Liver (tissue), 9 donors: ENCODE results near the gene LOXHD1. TPM values are rescaled to one million over a fixed set of nuclear protein-coding genes. Genes with fewer than 3 reads are reported as not detected.

ENCODE experiments used
- DNase-seq: peaks from one replicate; pipeline ENCODE4 v3.0.0-alpha.2; 2017; ENCODE audit warnings: low spot score
- H3K27ac ChIP-seq, 2 donors: one replicate each; pipeline ENCODE4 v1.7.0; 2013; ENCODE audit warnings: inconsistent platforms in 2 of 2, low read length in 2 of 2, control low read depth in 1 of 2, low read depth in 1 of 2, mild to moderate bottlenecking in 1 of 2
- H3K27me3 ChIP-seq, 4 donors: one replicate each; pipeline versions ENCODE4 v1.6.1 to v1.7.0; 2013; ENCODE audit warnings: low read length in 3 of 4, inconsistent platforms in 1 of 4, mild to moderate bottlenecking in 1 of 4, moderate library complexity in 1 of 4; ENCODE audit not compliant: control insufficient read depth in 4 of 4, insufficient read depth in 4 of 4
- H3K36me3 ChIP-seq, 4 donors: one replicate each; pipeline versions ENCODE4 v1.6.1 to v1.7.0; 2013; ENCODE audit warnings: low read length in 3 of 4, mild to moderate bottlenecking in 3 of 4, low read depth in 1 of 4, moderate library complexity in 1 of 4; ENCODE audit not compliant: control insufficient read depth in 4 of 4, insufficient read depth in 3 of 4
- H3K4me1 ChIP-seq, 4 donors: one replicate each; pipeline versions ENCODE4 v1.6.1 to v1.7.0; 2013; ENCODE audit warnings: low read length in 3 of 4, mild to moderate bottlenecking in 3 of 4, moderate library complexity in 1 of 4; ENCODE audit not compliant: control insufficient read depth in 4 of 4, insufficient read depth in 4 of 4
- H3K4me3 ChIP-seq, 3 donors: one replicate each; pipeline versions ENCODE4 v1.6.1 to v1.7.0; 2013; ENCODE audit warnings: low read length in 3 of 3, control low read depth in 1 of 3, low read depth in 1 of 3, mild to moderate bottlenecking in 1 of 3
- H3K9ac ChIP-seq, 2 donors: one replicate each; pipeline ENCODE4 v1.7.0; 2013; ENCODE audit warnings: low read length in 2 of 2, mild to moderate bottlenecking in 2 of 2, moderate library complexity in 2 of 2, control low read depth in 1 of 2, low read depth in 1 of 2
- H3K9me3 ChIP-seq, 4 donors: one replicate each; pipeline versions ENCODE4 v1.6.1 to v1.7.0; 2013; ENCODE audit warnings: low read length in 3 of 4; ENCODE audit not compliant: control insufficient read depth in 4 of 4
- CTCF ChIP-seq: fragments of 150-350 bp; IDR thresholded peaks from 2 replicates; pipeline ENCODE4 v1.5.1; 2017; ENCODE audit warnings: improper control_type of control experiment, low read depth, low read length; ENCODE audit not compliant: missing input control
- FOXA2 ChIP-seq: IDR thresholded peaks from 2 replicates; pipeline ENCODE4 v1.6.1; 2016; ENCODE audit warnings: antibody characterized with exemption
- HNF4A ChIP-seq, 2 donors: conservative IDR thresholded peaks; 2 replicates each; pipeline ENCODE4 v1.6.1; 2016; ENCODE audit warnings: antibody characterized with exemption in 2 of 2, mild to moderate bottlenecking in 2 of 2
- HNF4G ChIP-seq: IDR thresholded peaks from 2 replicates; pipeline ENCODE4 v1.6.1; 2016; ENCODE audit warnings: antibody characterized with exemption
- JUND ChIP-seq, 2 donors: IDR thresholded peaks; 2 replicates each; pipeline ENCODE4 v1.6.1; 2016; ENCODE audit warnings: antibody characterized with exemption in 2 of 2
- MAX ChIP-seq: IDR thresholded peaks from 2 replicates; pipeline ENCODE4 v1.6.1; 2016; ENCODE audit warnings: antibody characterized with exemption
- NR2F2 ChIP-seq: IDR thresholded peaks from 2 replicates; pipeline ENCODE4 v1.6.1; 2016; ENCODE audit warnings: antibody characterized with exemption
- REST ChIP-seq: IDR thresholded peaks from 2 replicates; pipeline ENCODE4 v1.6.1; 2016; ENCODE audit warnings: antibody characterized with exemption, mild to moderate bottlenecking
- RXRA ChIP-seq, 2 donors: IDR thresholded peaks; 2 replicates each; pipeline ENCODE4 v1.6.1; 2017 to 2018; ENCODE audit warnings: antibody characterized with exemption in 2 of 2, mild to moderate bottlenecking in 1 of 2
- TAF1 ChIP-seq: conservative IDR thresholded peaks from 2 replicates; pipeline ENCODE4 v1.6.1; 2016; ENCODE audit warnings: antibody characterized with exemption, mild to moderate bottlenecking
- YY1 ChIP-seq: IDR thresholded peaks from 2 replicates; pipeline ENCODE4 v1.6.1; 2016; ENCODE audit warnings: antibody characterized with exemption, mild to moderate bottlenecking
- ZBTB33 ChIP-seq: IDR thresholded peaks from 2 replicates; pipeline ENCODE4 v1.6.1; 2016; ENCODE audit warnings: antibody characterized with exemption
- WGBS: extraction: QIAGEN DNeasy Blood & Tissue Kit; methylation state at CpG from one replicate; pipeline ENCODE4 v1.1.7; 2013; 5-methylcytosine and 5-hydroxymethylcytosine counted together
- polyA plus RNA-seq, 2 donors: library from polyadenylated mRNA; stranded (reverse) in 1 of 2; unstranded in 1 of 2; fragments of 200-250 nt in 1 of 2; fragments of >200 nt in 1 of 2; fragmentation: Nextera tagmentation in 1 of 2; extraction: Ambion mirVana in 1 of 2; gene quantifications; one replicate each; pipeline versions ENCODE4 v1.2.1 to v1.2.3, GENCODE V29; 2013 to 2015
- total RNA-seq, 2 donors: library from RNA; depleted of rRNA; stranded (reverse); fragments of >200 nt; gene quantifications; one replicate each; pipeline ENCODE4 v1.2.3, GENCODE V29; 2014
- TF ChIP-seq, protein P1 (sequence below): IDR thresholded peaks from 2 replicates; pipeline ENCODE4 v1.6.1; 2016; ENCODE audit warnings: antibody characterized with exemption
- donor health status: healthy.
- donor health status: healthy.
- donor health status: healthy.
- donor health status: healthy.
- donor health status: healthy.

LOXHD1 gene
- total and polyA plus RNA-seq, 4 donors, result 0.09 to 0.25 TPM; not detected in 2

DNA sequence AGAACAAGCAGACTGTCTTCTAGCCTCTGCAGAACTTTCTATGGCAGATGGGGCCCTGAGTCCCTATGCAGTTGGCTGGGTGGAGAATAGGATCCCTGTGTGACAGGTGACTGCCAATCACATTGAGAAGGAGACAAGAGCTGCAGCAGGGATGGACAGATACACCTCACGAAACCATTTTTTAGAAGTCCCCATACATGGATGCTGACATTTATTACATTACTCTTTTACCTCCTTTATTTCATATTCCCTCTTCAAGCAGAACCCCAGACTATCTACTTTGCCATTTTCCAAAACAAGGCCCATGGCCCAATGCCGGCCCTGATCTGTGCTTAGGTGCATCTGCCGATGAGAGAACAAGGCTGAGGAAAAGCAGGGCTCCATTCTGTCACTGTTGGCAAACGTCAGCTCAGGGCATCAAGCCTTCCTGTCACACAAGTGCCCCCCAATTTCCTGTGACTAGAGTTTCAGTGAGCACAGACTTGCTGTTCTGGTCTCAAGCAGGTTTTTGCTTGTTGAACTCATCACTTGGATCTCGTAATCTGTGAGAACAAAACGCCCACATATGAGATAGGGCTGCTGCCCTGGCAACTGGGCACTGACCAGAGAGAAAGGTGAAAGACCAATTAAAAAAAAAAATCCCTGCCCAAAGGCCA lies 35.8 kb downstream of the LOXHD1 start:
- H3K27me3 ChIP-seq, result no peaks in the 10 kb centered on the region
- TF ChIP-seq CTCF (no peak), FOXA2 (no peak), REST (no peak), YY1 (no peak), ZBTB33 (no peak), HNF4A (conservative IDR thresholded peaks at IDR 0.05) (no peak)
- TF ChIP-seq, protein P1, sequence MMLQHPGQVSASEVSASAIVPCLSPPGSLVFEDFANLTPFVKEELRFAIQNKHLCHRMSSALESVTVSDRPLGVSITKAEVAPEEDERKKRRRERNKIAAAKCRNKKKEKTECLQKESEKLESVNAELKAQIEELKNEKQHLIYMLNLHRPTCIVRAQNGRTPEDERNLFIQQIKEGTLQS, result no peak
- no peaks in the 10 kb centered on the region for H3K4me1 ChIP-seq
- no peak for DNase-seq
- H3K27ac ChIP-seq, result no peak overlapping the region
- no peaks in the 10 kb centered on the region for H3K36me3 ChIP-seq
- 72% methylated on average over 6 of the region's 6 CpGs for WGBS
- H3K4me3 ChIP-seq, result no peak overlapping the region
- no peak overlapping the region for H3K9ac ChIP-seq
- no peaks in the 10 kb centered on the region for H3K9me3 ChIP-seq

DNA sequence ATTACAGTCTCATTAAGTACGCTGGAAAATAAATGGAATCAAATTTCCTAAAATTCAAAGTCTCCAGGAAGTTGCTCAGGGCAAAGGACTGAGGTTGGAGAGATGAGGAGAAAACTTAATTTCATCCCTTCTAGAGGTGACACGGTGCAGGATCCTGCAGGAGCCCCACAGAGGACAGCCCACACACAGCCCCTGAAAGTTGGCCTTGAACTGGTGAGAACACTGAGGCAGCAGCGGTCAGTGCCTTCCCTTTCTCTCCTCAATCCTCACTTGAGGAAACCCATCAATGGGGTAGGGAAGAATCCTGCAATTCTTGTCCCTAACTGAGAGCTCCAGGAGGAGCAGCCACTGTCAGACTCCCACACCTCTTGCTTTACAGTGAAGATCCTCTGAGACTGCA lies 37.5 kb downstream of the LOXHD1 start:
- no peaks in the 10 kb centered on the region for H3K27me3 ChIP-seq
- no peaks in the 10 kb centered on the region for H3K9me3 ChIP-seq
- no peak overlapping the region for H3K27ac ChIP-seq
- WGBS, result 80% methylated on average over 3 of the region's 3 CpGs
- no peaks in the 10 kb centered on the region for H3K36me3 ChIP-seq
- no peak overlapping the region for H3K4me3 ChIP-seq
- no peak overlapping the region for H3K9ac ChIP-seq
- H3K4me1 ChIP-seq, result no peaks in the 10 kb centered on the region
- no peak for DNase-seq
- TF ChIP-seq JUND (IDR thresholded peaks at IDR 0.05) (no peak), HNF4G (no peak), HNF4A (conservative IDR thresholded peaks at IDR 0.05) (no peak), TAF1 (no peak), NR2F2 (no peak), FOXA2 (no peak), YY1 (no peak), ZBTB33 (no peak), MAX (no peak), RXRA (IDR thresholded peaks at IDR 0.05) (no peak), REST (no peak), CTCF (no peak)
- TF ChIP-seq, protein P1, result no peak
